Panc1 (cell line): Measurements from ENCODE around the gene SLAMF1. TPM values are rescaled to one million over a fixed set of nuclear protein-coding genes. Genes with fewer than 3 reads are reported as not detected.

Source experiments
- ATAC-seq: fragments of 200-7000 bp; cut with Tn5 transposase; 2 replicates; pipeline ENCODE4 v1.9.1; 2020; ENCODE audit warnings: mild to moderate bottlenecking, moderate library complexity
- BruUV-seq: library from RNA; stranded (reverse); fragments of 400-500 nt; replicated peaks from 2 replicates; lab custom pipeline; 2021; lab: Mats Ljungman, UMichigan
- CTCF ChIA-PET: fragments of 300-600 bp; sonication (Branson Sonifier 250); formaldehyde crosslinking; loops from one replicate; lab custom pipeline; 2022; ENCODE audit warnings: antibody characterized with exemption; lab: Charles Lee
- POLR2A ChIA-PET: fragments of 300-600 bp; sonication (Branson Sonifier 250); formaldehyde crosslinking; loops from one replicate; lab custom pipeline; 2022; ENCODE audit warnings: antibody characterized with exemption; lab: Charles Lee
- DNase-seq: peaks from one replicate; pipeline ENCODE4 v3.0.0-alpha.2; 2010; ENCODE audit warnings: low read depth, low spot score
- H3K27ac ChIP-seq: 2 replicates; pipeline ENCODE4 v1.5.1; 2011; ENCODE audit warnings: mild to moderate bottlenecking, low read length, inconsistent platforms
- H3K27me3 ChIP-seq: fragments of 200-500 bp; sonication (Bioruptor generic); 2 replicates; pipeline ENCODE4 v1.6.0; 2014; ENCODE audit warnings: low read length, inconsistent platforms; ENCODE audit not compliant: control insufficient read depth, insufficient read depth
- H3K36me3 ChIP-seq: fragments of 200-500 bp; sonication (Bioruptor generic); 2 replicates; pipeline ENCODE4 v1.5.1; 2014; ENCODE audit warnings: inconsistent platforms, mild to moderate bottlenecking, low read length, moderate library complexity; ENCODE audit not compliant: control insufficient read depth, insufficient read depth
- H3K4me1 ChIP-seq: 2 replicates; pipeline ENCODE4 v1.5.1; 2011; ENCODE audit warnings: inconsistent platforms, mild to moderate bottlenecking, low read length, moderate library complexity; ENCODE audit not compliant: control insufficient read depth, insufficient read depth
- H3K4me3 ChIP-seq, 2 experiments: 2 replicates each; pipeline ENCODE4 v1.5.1; 2011 to 2012; ENCODE audit warnings: low read depth in 2 of 2, low read length in 2 of 2, mild to moderate bottlenecking in 2 of 2, inconsistent platforms in 1 of 2, moderate library complexity in 1 of 2
- H3K9me3 ChIP-seq: fragments of 200-500 bp; sonication (Bioruptor generic); 2 replicates; pipeline ENCODE4 v1.5.1; 2014; ENCODE audit warnings: low read depth, mild to moderate bottlenecking, inconsistent platforms, low read length, moderate library complexity; ENCODE audit not compliant: control insufficient read depth, insufficient read depth
- POLR2AphosphoS5 ChIP-seq: IDR thresholded peaks from 2 replicates; pipeline ENCODE4 v1.6.1; 2012; ENCODE audit warnings: mild to moderate bottlenecking, low read depth, low read length, moderate library complexity
- SIN3A ChIP-seq: IDR thresholded peaks from 2 replicates; pipeline ENCODE4 v1.6.1; 2012; ENCODE audit warnings: low read depth, mild to moderate bottlenecking, low read length, moderate library complexity, borderline replicate concordance; ENCODE audit not compliant: insufficient read depth
- TCF7L2 ChIP-seq: IDR thresholded peaks from 2 replicates; pipeline ENCODE4 v1.6.1; 2011; ENCODE audit warnings: mild to moderate bottlenecking, low read depth, low read length, inconsistent platforms
- in situ Hi-C: cut with HindIII; loops from 2 replicates; pipeline ENCODE4 v1.10.0; 2016; ENCODE audit warnings: low sequenced_read_pairs, low pct_unique_long_range_greater_than_20kb
- intact Hi-C: fragments of 100-400 bp; cut with micrococcal nuclease; formaldehyde crosslinking; loops from one replicate; pipeline ENCODE4 v1.10.0; 2022; ENCODE audit not compliant: unreplicated experiment
- total RNA-seq: library from RNA; stranded (reverse); gene quantifications from one replicate; pipeline ENCODE4 v1.2.1, GENCODE V29; 2021; ENCODE audit not compliant: unreplicated experiment
- TF ChIP-seq, protein P1 (sequence below): fragments of 450-650 bp; IDR thresholded peaks from 2 replicates; pipeline ENCODE4 v1.5.1; 2017; ENCODE audit warnings: mild to moderate bottlenecking
- TF ChIP-seq, protein P2 (sequence below), 2 experiments: IDR thresholded peaks; 2 replicates each; pipeline ENCODE4 v1.6.1; 2011 to 2012; ENCODE audit warnings: low read depth in 2 of 2, control low read depth in 1 of 2, low read length in 1 of 2, mild to moderate bottlenecking in 1 of 2, moderate library complexity in 1 of 2; ENCODE audit not compliant: insufficient read depth in 1 of 2

SLAMF1 gene
- total RNA-seq, 1 experiment from 2014 or later = not detected

DNA sequence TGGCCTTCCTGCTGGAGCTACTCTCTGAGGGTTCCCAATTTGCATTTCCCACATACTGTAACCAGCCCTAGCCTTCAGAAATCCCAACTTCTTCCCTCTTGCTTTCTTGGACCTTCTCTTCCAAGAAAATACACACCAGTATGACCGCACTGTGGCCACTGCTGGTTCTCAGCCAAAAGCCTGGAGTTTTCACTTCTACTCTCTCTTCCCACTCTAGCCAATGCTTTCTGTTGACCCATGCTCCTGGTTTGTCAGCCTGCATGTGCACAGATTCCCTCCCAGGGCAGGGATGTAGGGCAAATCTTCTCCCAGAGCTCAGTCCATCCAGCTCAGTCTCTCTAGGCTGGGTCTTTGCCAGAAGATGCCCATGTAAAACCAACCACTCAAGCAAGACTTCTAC lies 664 bp downstream of the SLAMF1 start:
- in situ Hi-C loops = no loop called here
- ChIA-PET CTCF (no interaction called here), POLR2A (no interaction called here)
- no peak for ATAC-seq
- Histone ChIP-seq H3K27me3 (peaks cover 13% of the 10 kb centered on the region), H3K4me3 (no peak overlapping the region), H3K4me1 (no peaks in the 10 kb centered on the region), H3K36me3 (no peaks in the 10 kb centered on the region), H3K27ac (no peak overlapping the region), H3K9me3 (no peaks in the 10 kb centered on the region)
- intact Hi-C loops = no loop called here
- TF ChIP-seq POLR2AphosphoS5 (no peak), SIN3A (no peak), TCF7L2 (no peak)
- TF ChIP-seq, protein P1, sequence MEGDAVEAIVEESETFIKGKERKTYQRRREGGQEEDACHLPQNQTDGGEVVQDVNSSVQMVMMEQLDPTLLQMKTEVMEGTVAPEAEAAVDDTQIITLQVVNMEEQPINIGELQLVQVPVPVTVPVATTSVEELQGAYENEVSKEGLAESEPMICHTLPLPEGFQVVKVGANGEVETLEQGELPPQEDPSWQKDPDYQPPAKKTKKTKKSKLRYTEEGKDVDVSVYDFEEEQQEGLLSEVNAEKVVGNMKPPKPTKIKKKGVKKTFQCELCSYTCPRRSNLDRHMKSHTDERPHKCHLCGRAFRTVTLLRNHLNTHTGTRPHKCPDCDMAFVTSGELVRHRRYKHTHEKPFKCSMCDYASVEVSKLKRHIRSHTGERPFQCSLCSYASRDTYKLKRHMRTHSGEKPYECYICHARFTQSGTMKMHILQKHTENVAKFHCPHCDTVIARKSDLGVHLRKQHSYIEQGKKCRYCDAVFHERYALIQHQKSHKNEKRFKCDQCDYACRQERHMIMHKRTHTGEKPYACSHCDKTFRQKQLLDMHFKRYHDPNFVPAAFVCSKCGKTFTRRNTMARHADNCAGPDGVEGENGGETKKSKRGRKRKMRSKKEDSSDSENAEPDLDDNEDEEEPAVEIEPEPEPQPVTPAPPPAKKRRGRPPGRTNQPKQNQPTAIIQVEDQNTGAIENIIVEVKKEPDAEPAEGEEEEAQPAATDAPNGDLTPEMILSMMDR = no peak
- TF ChIP-seq, protein P2, sequence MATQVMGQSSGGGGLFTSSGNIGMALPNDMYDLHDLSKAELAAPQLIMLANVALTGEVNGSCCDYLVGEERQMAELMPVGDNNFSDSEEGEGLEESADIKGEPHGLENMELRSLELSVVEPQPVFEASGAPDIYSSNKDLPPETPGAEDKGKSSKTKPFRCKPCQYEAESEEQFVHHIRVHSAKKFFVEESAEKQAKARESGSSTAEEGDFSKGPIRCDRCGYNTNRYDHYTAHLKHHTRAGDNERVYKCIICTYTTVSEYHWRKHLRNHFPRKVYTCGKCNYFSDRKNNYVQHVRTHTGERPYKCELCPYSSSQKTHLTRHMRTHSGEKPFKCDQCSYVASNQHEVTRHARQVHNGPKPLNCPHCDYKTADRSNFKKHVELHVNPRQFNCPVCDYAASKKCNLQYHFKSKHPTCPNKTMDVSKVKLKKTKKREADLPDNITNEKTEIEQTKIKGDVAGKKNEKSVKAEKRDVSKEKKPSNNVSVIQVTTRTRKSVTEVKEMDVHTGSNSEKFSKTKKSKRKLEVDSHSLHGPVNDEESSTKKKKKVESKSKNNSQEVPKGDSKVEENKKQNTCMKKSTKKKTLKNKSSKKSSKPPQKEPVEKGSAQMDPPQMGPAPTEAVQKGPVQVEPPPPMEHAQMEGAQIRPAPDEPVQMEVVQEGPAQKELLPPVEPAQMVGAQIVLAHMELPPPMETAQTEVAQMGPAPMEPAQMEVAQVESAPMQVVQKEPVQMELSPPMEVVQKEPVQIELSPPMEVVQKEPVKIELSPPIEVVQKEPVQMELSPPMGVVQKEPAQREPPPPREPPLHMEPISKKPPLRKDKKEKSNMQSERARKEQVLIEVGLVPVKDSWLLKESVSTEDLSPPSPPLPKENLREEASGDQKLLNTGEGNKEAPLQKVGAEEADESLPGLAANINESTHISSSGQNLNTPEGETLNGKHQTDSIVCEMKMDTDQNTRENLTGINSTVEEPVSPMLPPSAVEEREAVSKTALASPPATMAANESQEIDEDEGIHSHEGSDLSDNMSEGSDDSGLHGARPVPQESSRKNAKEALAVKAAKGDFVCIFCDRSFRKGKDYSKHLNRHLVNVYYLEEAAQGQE (IDR thresholded peaks at IDR 0.05; ENCODE audit: insufficient read depth in 1 of 2, low read depth in 2 of 2, low read length in 1 of 2) = no peak
- no TSS peak for BruUV-seq
- DNase-seq = no peak

DNA sequence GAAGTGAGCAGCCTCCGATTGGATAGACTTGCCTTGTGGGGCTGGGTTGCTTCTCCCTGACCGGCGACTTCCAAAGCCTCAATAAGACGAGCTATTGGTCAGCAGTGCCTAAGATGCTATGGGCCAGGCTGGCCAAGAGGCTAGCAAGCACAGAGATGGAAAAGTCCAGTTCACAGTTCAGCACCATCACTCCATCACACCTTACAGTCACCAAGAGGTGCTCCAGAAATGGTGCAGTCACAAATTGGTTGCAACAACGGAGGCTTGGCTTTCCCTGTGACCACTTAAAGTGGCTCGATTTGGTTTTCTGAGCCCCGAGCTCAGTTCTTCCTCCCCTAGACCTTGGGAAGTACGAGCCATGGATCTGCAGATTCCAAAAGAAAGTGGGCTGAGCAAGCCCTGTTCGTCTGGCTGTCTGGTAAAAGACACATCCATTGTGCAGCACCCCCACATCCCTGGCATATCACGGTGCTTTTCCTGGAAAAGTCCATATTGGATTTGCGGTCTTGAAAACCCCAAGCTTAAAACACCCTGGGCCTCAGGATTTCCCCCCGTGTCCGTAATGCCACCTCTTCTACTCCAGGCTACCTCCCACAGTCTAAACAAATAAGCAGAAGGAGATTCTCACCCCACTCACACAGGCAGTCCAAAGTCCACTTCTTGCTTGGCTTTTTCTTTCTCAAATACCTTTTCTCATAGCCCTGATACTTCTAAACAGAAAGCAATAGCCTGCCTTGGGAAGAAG lies 1.3 kb downstream of the SLAMF1 start:
- ATAC-seq = no peak
- no TSS peak for BruUV-seq
- no peak for DNase-seq
- H3K4me1 ChIP-seq = no peaks in the 10 kb centered on the region
- no peaks in the 10 kb centered on the region for H3K36me3 ChIP-seq
- POLR2A ChIA-PET = no interaction called here
- CTCF ChIA-PET = no interaction called here
- H3K27ac ChIP-seq = no peak overlapping the region
- no peak overlapping the region for H3K4me3 ChIP-seq
- TF ChIP-seq, protein P1 = no peak
- TF ChIP-seq SIN3A (no peak), POLR2AphosphoS5 (no peak), TCF7L2 (no peak)
- TF ChIP-seq, protein P2 (IDR thresholded peaks at IDR 0.05; ENCODE audit: insufficient read depth in 1 of 2, low read depth in 2 of 2, low read length in 1 of 2) = no peak
- peaks cover 13% of the 10 kb centered on the region for H3K27me3 ChIP-seq
- intact Hi-C loops (no loop called here), in situ Hi-C loops (no loop called here)
- no peaks in the 10 kb centered on the region for H3K9me3 ChIP-seq
